Measurements from ENCODE around the gene PLPPR1.

Gene PLPPR1

GRCh38 chr9:101094686-101095085 lies 66.2 kb downstream of the PLPPR1 start:
- TF ChIP-seq CTCF (conservative IDR thresholded peaks at IDR 0.05): peak; percentile 13

GRCh38 chr9:101097210-101097609 lies 68.7 kb downstream of the PLPPR1 start:
- peak; percentile 27 for TF ChIP-seq CTCF (conservative IDR thresholded peaks at IDR 0.05)
- no peak overlapping the region for H3K27ac ChIP-seq

More at GRCh38 chr9:101094686-101095085, 66.2 kb downstream of the PLPPR1 start:
- no peak overlapping the region for H3K27ac ChIP-seq

- no peak overlapping the region for H3K27ac ChIP-seq
- TF ChIP-seq CTCF (conservative IDR thresholded peaks at IDR 0.05): no peak
Observed at GRCh38 chr9:101098392-101098791, 69.9 kb downstream of the PLPPR1 start.

GRCh38 chr9:101114317-101114716 lies 85.8 kb downstream of the PLPPR1 start:
- no peak overlapping the region for H3K27ac ChIP-seq
- TF ChIP-seq CTCF (conservative IDR thresholded peaks at IDR 0.05): no peak

- TF ChIP-seq CTCF (conservative IDR thresholded peaks at IDR 0.05): no peak
- H3K27ac ChIP-seq: no peak overlapping the region
Observed at GRCh38 chr9:101115102-101115501, 86.6 kb downstream of the PLPPR1 start.

- H3K27ac ChIP-seq: no peak overlapping the region
- no peak for TF ChIP-seq CTCF (conservative IDR thresholded peaks at IDR 0.05)
Observed at GRCh38 chr9:101117161-101117560, 88.6 kb downstream of the PLPPR1 start.

GRCh38 chr9:101119206-101119819 lies 90.8 kb downstream of the PLPPR1 start:
- TF ChIP-seq CTCF (conservative IDR thresholded peaks at IDR 0.05): peak; percentile 96
- H3K27ac ChIP-seq: no peak overlapping the region

All from VCaP (cell line).